HG02642 (cell line): Measurements from ENCODE around the gene ARHGAP15.

Experiments
- ATAC-seq: cut with Tn5 transposase; IDR thresholded peaks from one replicate; pipeline ENCODE4 v1.9.1; 2021; ENCODE audit warnings: mild to moderate bottlenecking; ENCODE audit not compliant: unreplicated experiment, poor library complexity

Gene ARHGAP15

DNA sequence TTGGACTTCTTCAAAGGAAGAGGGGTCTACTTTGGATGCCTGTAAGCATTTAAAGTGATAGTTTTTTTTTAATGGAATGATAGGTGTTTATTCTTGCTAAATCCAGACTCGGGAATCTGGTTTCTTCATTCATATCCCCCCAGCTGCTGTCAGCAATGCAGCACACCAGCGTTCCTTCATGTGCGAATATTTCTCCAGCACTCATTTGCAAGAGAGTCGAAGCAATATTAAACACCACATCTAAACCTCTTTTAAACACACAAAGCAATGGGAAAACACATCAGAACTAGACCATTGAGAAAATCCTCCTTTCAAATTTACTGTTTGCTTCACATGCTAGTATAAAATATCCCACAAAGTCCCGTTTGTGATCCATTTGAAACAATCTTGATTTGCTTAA, 563.7 kb downstream of the ARHGAP15 start:
- ATAC-seq, result no peak

DNA sequence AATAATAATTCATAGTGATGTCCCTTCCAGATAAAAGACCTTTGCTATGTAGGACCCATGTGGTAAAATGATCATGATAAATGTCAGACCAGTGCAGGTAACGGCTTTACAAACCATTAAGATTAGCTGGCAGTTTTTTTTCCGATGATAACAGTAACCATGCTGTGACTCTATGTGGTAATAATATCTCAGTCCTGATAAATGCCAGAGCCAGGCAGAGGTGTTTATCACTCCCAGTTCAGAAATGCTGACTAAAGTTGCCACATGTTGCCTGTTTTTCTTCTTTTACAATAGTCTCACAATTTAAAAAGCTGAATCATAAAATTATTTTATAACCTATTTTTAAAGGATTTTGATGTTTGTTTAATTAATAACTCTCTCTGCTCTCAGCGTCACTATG, 565.1 kb downstream of the ARHGAP15 start:
- no peak for ATAC-seq

DNA sequence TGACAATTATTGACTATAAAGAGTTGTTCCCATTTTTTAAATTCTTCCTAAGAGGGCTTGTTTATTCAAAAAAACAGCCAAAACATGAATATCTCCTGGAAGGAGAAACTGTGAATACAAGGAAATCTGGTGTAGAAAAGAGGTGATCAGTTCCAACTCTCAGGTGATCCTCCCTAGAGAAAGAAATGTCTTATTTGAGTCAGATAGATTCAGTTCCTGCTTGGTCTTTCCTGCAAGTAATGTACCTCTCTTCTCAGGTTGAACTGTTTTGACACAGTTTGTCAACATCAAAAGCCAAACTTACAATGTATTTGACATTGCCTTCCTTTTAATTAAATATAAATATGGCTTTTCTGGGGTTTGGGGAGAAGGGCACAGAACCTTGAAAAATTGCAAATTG, 567.4 kb downstream of the ARHGAP15 start:
- ATAC-seq, result peak; percentile 60

DNA sequence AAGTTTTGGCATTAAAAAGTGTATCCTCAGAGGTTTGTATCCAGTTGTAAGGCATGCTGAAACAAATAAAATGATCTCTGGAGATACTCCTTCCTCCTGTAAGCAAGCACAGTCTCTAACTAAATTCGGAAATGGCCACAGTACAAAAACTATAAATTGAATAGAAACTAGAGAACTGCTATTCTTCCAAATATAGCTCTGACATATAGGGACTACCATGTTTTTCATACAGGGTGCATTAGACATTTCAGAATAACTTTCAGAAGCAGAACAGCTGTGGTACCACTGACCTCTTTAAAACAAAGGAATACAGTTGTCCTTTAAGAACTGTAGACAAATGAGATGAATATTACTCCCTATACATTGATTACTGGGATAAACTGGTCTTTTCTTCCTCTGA, 568.5 kb downstream of the ARHGAP15 start:
- no peak for ATAC-seq

- no peak for ATAC-seq
These were observed 569.1 kb downstream of the ARHGAP15 start for GRCh38 chr2:143698352-143698751.

DNA sequence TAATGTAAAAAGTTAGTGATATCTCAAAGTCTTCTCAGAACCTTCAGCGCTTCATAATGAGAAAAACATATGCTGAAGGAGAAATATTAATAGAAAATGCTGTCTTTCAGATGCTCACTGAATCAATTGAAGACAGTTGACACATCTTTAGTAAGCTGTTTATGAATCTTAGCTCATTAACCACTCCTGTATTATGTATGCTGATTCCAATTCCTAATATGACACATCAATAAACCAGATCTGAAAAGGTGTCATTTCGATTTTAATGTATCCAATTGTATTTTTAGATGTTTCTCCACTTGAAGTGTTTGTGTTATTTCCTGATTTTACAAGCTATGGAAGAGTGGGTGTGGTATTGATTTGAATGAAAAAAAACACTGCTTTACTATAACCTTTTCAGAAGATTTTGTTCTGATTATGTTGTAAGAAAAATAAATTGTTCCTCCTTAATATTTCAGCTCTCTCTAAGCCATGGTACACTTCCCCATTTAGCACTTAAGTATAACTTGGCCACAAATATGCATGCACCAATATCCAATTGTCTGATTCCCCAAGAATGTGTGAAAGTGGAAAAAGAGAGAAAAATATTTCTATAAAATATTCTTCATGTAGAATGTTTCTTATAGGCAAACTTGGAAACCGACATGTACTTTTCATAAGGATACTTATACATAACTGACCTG, 569.8 kb downstream of the ARHGAP15 start:
- ATAC-seq, result peak; percentile 35

DNA sequence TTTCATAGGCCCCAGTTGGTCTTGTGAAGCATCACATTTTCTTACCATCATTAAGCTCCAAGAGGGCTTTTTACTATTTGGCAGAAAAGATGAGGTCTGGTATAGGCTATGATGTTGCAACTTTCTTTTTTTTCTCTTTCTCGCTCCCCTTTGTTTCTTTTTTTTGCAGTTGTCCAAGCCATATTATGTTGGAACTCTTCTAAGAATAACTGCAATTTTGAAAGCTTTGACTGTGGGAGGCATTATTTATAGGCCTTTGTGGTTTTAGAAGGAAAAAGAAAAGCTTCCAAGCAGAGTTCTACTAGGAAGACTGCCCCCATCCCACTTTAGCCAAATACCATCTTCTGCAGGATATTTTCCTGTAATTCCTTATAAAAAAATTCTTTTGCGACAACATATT, 571.6 kb downstream of the ARHGAP15 start:
- no peak for ATAC-seq

GRCh38 chr2:143701785-143702184, 572.6 kb downstream of the ARHGAP15 start:
- no peak for ATAC-seq

DNA sequence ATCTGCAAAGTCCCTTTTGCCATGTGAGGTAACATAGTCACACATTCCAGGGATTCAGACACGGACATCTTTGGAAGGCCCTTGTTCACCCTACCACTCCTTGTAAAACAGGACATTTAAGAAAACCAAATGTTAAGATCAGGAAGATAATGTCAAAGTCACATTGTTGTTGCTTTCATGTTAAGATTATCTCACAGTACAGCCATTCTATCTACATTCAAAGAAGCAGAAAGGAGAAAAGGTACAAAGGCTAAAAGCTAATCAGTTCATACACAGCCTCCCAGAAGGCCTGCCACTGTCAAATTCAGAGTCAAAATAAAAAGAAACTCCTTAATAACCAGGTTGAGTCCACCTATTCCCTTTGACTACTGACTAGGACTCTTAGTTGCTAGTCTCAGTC, 573.7 kb downstream of the ARHGAP15 start:
- ATAC-seq, result no peak

GRCh38 chr2:143704451-143705106, 575.4 kb downstream of the ARHGAP15 start:
- ATAC-seq, result peak; percentile 66

GRCh38 chr2:143705108-143705707, 576.0 kb downstream of the ARHGAP15 start:
- no peak for ATAC-seq

- ATAC-seq, result no peak
These were observed 577.1 kb downstream of the ARHGAP15 start for GRCh38 chr2:143706354-143706753.

- no peak for ATAC-seq
These were observed 579.5 kb downstream of the ARHGAP15 start for GRCh38 chr2:143708682-143709081.

DNA sequence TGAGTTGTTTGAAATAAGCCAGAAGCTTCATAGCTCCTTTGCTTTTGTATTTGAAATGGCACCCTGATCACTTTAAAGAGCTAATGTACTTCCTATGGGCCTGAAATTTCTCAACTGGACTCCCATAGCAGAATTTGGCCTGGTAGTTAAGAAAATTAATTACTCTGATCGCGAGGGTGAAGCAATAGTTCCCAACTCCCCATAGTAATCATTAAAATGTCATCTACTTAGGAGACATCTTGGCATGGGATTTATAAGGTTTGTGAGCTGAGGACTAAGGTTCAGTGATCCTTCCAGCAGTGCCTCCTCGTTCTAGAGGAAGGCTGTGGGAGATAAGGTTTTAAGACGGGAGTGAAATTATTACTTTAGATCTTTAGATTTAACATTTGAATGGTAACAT, 581.0 kb downstream of the ARHGAP15 start:
- no peak for ATAC-seq

DNA sequence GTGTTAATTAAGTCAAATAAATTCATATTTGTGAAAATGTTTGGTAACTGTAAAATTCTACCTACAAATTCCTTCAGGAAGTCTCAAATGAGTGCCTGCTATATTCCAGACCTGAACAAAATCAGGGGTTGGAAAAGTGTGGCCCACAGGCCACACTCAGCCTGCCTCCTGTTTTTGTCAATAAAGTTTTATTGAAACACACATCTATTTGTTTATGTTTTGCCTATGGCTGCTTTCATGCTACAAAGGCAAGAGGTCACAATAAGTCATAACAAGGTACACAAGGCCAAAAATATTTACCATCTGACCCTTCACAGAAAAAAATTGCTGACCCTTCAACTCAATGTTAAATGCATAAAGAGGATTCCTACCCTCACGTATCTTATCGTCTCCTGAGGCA, 581.7 kb downstream of the ARHGAP15 start:
- no peak for ATAC-seq

- no peak for ATAC-seq
These were observed 587.3 kb downstream of the ARHGAP15 start for GRCh38 chr2:143716522-143716921.

DNA sequence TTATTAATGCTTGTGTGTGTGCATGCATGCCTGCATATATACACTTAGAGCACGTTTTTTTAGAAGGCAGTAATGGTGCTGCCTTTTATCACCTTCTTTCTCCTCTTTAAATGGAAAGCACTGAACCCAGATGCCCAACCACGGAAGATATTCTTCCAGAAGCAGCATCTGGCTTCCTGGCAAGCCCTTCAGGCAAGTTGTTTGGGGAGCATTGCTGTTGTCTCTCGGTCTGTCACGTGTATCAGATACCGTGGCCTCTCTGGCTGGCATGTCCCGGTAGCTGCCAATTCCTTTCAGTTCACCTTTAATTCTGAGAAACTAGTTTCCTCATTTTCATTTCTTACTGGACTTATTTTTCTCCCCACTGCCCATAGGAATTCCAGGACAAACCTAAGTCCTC, 587.8 kb downstream of the ARHGAP15 start:
- no peak for ATAC-seq

GRCh38 chr2:143717536-143718168, 588.4 kb downstream of the ARHGAP15 start:
- no peak for ATAC-seq

DNA sequence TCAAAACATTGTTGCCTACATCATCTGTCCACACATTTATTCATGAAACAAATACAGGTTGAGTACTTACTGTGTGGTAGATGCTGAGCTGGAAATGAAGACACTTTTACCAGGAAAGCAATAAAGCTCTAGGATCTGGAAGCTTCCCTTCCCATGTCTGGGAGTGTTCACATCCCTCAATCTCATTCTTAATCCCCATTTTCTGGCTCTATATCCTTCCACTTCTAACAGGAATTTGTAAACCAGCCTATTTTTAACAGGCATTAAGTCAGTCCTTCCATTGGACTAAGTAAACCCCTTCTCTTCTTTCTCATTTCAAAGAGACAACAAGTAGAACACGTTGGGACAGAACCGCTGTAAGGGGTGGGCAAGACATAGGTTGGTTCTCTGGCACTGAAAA, 589.5 kb downstream of the ARHGAP15 start:
- ATAC-seq, result no peak

DNA sequence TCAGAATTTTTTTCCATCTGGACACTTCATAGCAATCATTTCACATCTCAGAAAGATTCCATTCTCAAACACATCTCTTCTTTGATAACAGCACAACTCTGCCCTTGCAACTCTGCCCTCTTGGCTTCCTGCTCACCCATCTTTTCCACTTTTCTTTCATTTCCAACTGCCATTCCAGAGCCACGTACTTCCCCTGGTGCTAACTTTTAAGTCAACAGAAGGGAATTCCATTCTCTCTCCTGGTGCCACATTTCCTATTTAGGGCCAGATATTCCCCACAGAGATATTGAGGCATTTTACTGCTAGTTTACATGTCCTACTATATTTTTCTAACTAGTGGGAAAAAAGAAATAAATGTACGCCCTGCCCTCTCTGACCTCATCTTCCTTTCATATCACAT, 590.2 kb downstream of the ARHGAP15 start:
- no peak for ATAC-seq

DNA sequence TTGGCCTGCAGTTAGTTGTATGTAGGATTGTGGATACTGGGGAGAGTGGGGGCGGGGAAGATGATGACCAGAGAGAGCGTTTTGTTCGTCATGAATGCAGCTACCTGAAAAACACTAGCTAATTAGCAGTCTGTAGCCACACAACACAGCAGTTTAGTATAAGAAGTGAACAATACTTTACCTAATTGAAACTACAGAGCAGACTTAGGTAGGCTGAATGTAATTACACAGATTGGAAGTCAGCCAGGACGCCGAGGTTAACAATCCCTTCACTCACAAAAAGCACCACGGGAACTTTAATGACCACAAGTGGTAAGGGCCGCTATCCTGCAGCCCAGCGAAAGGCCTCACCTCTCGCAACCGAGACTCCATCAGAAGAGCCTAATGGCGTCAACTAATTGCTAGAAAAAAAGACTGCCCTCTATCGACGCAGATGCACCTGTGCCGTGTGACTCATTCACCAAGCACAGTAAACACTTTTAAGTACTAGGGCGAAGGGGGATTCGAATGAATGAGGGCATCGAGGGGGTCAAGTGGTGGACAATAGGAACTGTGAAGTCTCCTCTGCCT, 591.0 kb downstream of the ARHGAP15 start:
- ATAC-seq, result no peak
